Hippocampal formation (tissue), 2 donors: Measurements from ENCODE around the gene LRRC4.

ENCODE experiments used
- DNase-seq, 2 donors: peaks; one replicate each; lab custom pipeline; 2025; lab: John Stamatoyannopoulos, UW

Gene LRRC4

GRCh38 chr7:127979113-127979727 is 52.0 kb downstream of the LRRC4 start:
- no peak for DNase-seq

- DNase-seq = no peak
Observed at GRCh38 chr7:127978421-127978820, 52.8 kb downstream of the LRRC4 start.
